ENCODE measurements around the gene PCYT1B.

Gene PCYT1B

DNA sequence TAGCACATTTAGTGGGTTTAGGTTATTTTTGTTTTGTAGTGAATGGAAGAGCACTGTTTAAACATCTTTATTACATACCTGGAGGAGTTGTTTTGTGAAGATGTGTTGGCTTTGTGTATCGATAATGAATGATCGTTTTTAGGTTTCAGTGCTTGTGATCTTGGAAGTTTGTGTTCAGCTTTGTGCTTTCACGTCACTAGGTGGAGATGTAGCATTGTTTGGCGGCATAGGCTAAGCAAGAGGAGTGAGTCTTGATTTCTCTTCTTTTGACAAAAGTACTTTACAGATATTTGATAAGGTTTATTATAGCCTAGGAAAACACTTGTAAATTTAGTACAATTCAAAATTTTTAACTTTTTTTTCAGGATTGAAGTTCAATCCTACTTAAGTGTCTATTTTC is 131.7 kb downstream of the PCYT1B start:
- Histone ChIP-seq H3K27ac (ENCODE audit: insufficient read depth in 1 of 2, low read depth in 1 of 2, low read length in 2 of 2, poor library complexity in 1 of 2, severe bottlenecking in 2 of 2) (no peak overlapping the region), H3K27me3 (replicated peaks in 2 of 5; ENCODE audit: control insufficient read depth in 4 of 5, insufficient read depth in 5 of 5, low read length in 4 of 5) (peaks cover 0 to 8% (median 0%) of the 10 kb centered on the region in 5 experiments), H3K4me1 (ENCODE audit: control extremely low read depth in 1 of 4, control insufficient read depth in 4 of 4, insufficient read depth in 4 of 4, low read length in 3 of 4) (no peaks in the 10 kb centered on the region), H3K36me3 (ENCODE audit: control insufficient read depth in 4 of 4, insufficient read depth in 4 of 4, low read length in 3 of 4) (peaks cover 0 to 2% (median 0%) of the 10 kb centered on the region in 4 experiments), H3K9me3 (ENCODE audit: control extremely low read depth in 1 of 5, control insufficient read depth in 4 of 5, insufficient read depth in 2 of 5, low read depth in 1 of 5, low read length in 4 of 5) (no peaks in the 10 kb centered on the region), H3K4me3 (ENCODE audit: control insufficient read depth in 1 of 7, extremely low read depth in 1 of 7, insufficient read depth in 4 of 7, low read depth in 2 of 7, low read length in 6 of 7) (no peak overlapping the region)
- peak in 2 of 3 donors; percentile 12 to 13 for DNase-seq
- ChIA-PET POLR2A (no interaction called here), CTCF (no interaction called here)
- no CpG with 5 or more reads among the region's 4 CpGs for WGBS (ENCODE audit: insufficient coverage)

DNA sequence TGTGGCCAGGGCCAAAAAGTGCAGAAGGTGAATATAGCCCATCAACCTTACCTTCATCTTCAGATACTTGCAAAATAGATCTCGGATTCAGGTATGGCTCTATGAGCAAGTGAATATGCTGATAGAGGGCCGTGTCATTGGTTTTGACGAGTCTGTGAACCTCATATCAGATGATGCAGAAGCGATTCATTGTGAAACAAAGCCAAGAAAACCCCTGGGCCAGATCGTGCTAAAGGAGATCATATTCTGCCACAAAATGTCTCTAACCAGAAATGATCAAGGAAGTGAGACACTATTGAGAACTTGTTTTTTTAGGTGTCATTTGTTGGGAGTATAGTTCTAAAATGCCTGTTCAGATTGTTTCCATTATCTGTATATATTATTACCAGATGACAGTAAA is 133.7 kb downstream of the PCYT1B start:
- no peak for DNase-seq
- Histone ChIP-seq H3K27me3 (replicated peaks in 2 of 5; ENCODE audit: control insufficient read depth in 4 of 5, insufficient read depth in 5 of 5, low read length in 4 of 5) (peaks cover 0 to 8% (median 0%) of the 10 kb centered on the region in 5 experiments), H3K4me3 (ENCODE audit: control insufficient read depth in 1 of 7, extremely low read depth in 1 of 7, insufficient read depth in 4 of 7, low read depth in 2 of 7, low read length in 6 of 7) (no peak overlapping the region), H3K27ac (ENCODE audit: insufficient read depth in 1 of 2, low read depth in 1 of 2, low read length in 2 of 2, poor library complexity in 1 of 2, severe bottlenecking in 2 of 2) (no peak overlapping the region), H3K9me3 (ENCODE audit: control extremely low read depth in 1 of 5, control insufficient read depth in 4 of 5, insufficient read depth in 2 of 5, low read depth in 1 of 5, low read length in 4 of 5) (no peaks in the 10 kb centered on the region), H3K4me1 (ENCODE audit: control extremely low read depth in 1 of 4, control insufficient read depth in 4 of 4, insufficient read depth in 4 of 4, low read length in 3 of 4) (no peaks in the 10 kb centered on the region), H3K36me3 (ENCODE audit: control insufficient read depth in 4 of 4, insufficient read depth in 4 of 4, low read length in 3 of 4) (peaks cover 0 to under 1% (median 0%) of the 10 kb centered on the region in 4 experiments)
- ChIA-PET CTCF (no interaction called here), POLR2A (no interaction called here)
- WGBS (ENCODE audit: insufficient coverage), result 74% methylated on average over 3 of the region's 5 CpGs

DNA sequence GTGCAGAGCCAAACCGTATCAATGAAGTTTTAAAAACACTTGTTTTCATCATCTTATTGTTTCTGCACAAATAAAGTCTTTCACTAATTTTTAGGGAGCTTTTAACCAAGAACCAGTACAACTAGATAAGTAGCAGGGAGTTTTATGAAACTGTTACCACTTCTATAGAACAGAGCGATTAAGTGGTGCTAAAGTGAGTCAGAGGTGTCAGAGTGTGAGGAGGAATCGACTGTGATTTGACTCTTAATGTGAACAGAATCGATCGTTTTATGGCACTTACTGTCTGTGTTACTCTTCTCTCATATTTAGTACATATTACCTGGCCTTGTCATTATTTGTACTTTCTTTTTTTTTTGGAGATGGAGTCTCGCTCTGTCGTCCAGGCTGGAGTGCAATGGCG is 138.8 kb downstream of the PCYT1B start:
- ChIA-PET CTCF (interaction anchor here (1.6 kb wide), 1 partner anchor 9 kb away, joined by 5 read pairs; no protein-coding TSS in a partner anchor), POLR2A (no interaction called here)
- H3K4me3 ChIP-seq (ENCODE audit: control insufficient read depth in 1 of 7, extremely low read depth in 1 of 7, insufficient read depth in 4 of 7, low read depth in 2 of 7, low read length in 6 of 7), result no peak overlapping the region
- H3K27me3 ChIP-seq (replicated peaks in 2 of 5; ENCODE audit: control insufficient read depth in 4 of 5, insufficient read depth in 5 of 5, low read length in 4 of 5), result peaks cover 0 to 9% (median 0%) of the 10 kb centered on the region in 5 experiments
- H3K4me1 ChIP-seq (ENCODE audit: control extremely low read depth in 1 of 4, control insufficient read depth in 4 of 4, insufficient read depth in 4 of 4, low read length in 3 of 4), result no peaks in the 10 kb centered on the region
- 100% methylated on average over 1 of the region's 8 CpGs for WGBS (ENCODE audit: insufficient coverage)
- no peaks in the 10 kb centered on the region for H3K9me3 ChIP-seq (ENCODE audit: control extremely low read depth in 1 of 5, control insufficient read depth in 4 of 5, insufficient read depth in 2 of 5, low read depth in 1 of 5, low read length in 4 of 5)
- DNase-seq, result no peak
- H3K27ac ChIP-seq (ENCODE audit: insufficient read depth in 1 of 2, low read depth in 1 of 2, low read length in 2 of 2, poor library complexity in 1 of 2, severe bottlenecking in 2 of 2), result no peak overlapping the region
- peaks cover 0 to 22% (median 5%) of the 10 kb centered on the region in 4 experiments for H3K36me3 ChIP-seq (ENCODE audit: control insufficient read depth in 4 of 4, insufficient read depth in 4 of 4, low read length in 3 of 4)
